ENCODE measurements around the gene CHL1.

DNA sequence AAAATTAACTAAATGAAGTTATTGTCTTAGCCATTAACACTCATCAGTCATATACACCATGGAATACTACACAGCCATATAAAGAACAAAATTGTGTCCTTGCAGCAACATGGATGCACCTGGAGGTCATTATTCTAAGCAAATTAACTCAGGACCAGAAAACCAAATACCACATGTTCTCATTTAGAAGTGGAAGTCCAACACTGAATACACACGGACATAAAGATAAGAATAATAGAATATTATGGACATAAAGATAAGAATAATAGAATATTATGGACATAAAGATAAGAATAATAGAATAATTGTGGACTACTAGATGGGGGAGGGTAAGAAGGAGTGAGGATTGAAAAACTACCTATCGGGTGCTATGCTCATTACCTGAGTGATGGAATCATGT is 122.3 kb downstream of the CHL1 start:
- TF ChIP-seq POLR2A (IDR thresholded peaks at IDR 0.05; ENCODE audit: low read depth, low read length): no peak
- TF ChIP-seq TAF1 (IDR thresholded peaks at IDR 0.05; ENCODE audit: low read depth, low read length): no peak

Data from GM12891 (cell line).